Effector memory CD8-positive, alpha-beta T cell (primary cell): ENCODE results near the gene A1BG.

Experiments
- ATAC-seq: fragments of 150-1000 bp; cut with Tn5 transposase; replicated peaks from 2 replicates; pipeline ENCODE4 v1.10.0; 2021; ENCODE audit warnings: mild to moderate bottlenecking, moderate library complexity
- DNase-seq, 3 experiments: peaks; one replicate each; pipeline ENCODE4 v3.0.0; 2021
- H3K27ac Mint-ChIP-seq, 2 donors: one replicate each; pipeline ENCODE4 v1.8.0; 2022; ENCODE audit warnings: mild to moderate bottlenecking in 2 of 2, mixed read lengths in 2 of 2, moderate library complexity in 2 of 2
- H3K27me3 Mint-ChIP-seq, 2 donors: one replicate each; pipeline ENCODE4 v1.8.0; 2022; ENCODE audit warnings: mixed read lengths in 2 of 2
- H3K36me3 Mint-ChIP-seq: one replicate; pipeline ENCODE4 v1.8.0; 2022; ENCODE audit warnings: mild to moderate bottlenecking, moderate library complexity, mixed read lengths; ENCODE audit not compliant: insufficient read depth
- H3K4me1 Mint-ChIP-seq, 2 donors: one replicate each; pipeline ENCODE4 v1.8.0; 2022; ENCODE audit warnings: low read depth in 2 of 2, mixed read lengths in 2 of 2
- H3K4me3 Mint-ChIP-seq, 2 donors: one replicate each; pipeline ENCODE4 v1.8.0; 2022; ENCODE audit warnings: mild to moderate bottlenecking in 2 of 2, mixed read lengths in 2 of 2, moderate library complexity in 2 of 2
- H3K9me3 Mint-ChIP-seq, 2 donors: one replicate each; pipeline ENCODE4 v1.8.0; 2022; ENCODE audit warnings: mixed read lengths in 2 of 2

The A1BG gene

GRCh38 chr19:58300620-58301019 lies 52.7 kb downstream of the A1BG start:
- Mint-ChIP-seq H3K36me3 (peaks cover 10% of the 10 kb centered on the region), H3K4me3 (no peak overlapping the region), H3K27ac (peak overlapping the region in 1 of 2 donors; percentile 49), H3K4me1 (peaks cover 9 to 10% of the 10 kb centered on the region in 2 donors), H3K9me3 (no peaks in the 10 kb centered on the region), H3K27me3 (no peaks in the 10 kb centered on the region)
- DNase-seq, result no peak
- no peak for ATAC-seq

GRCh38 chr19:58296104-58296503 lies 57.2 kb downstream of the A1BG start:
- ATAC-seq, result no peak

More at GRCh38 chr19:58296104-58296503, 57.2 kb downstream of the A1BG start:
- Mint-ChIP-seq H3K27me3 (no peaks in the 10 kb centered on the region), H3K27ac (no peak overlapping the region), H3K4me1 (peaks cover 6 to 7% of the 10 kb centered on the region in 2 donors), H3K9me3 (peaks cover 0 to 4% of the 10 kb centered on the region in 2 donors), H3K36me3 (peaks cover 20% of the 10 kb centered on the region), H3K4me3 (no peak overlapping the region)
- DNase-seq, result no peak
